CD4-positive, CD25-positive, alpha-beta regulatory T cell (primary cell): ENCODE data around the gene SEMA4D. TPM values are rescaled to one million over a fixed set of nuclear protein-coding genes. Genes with fewer than 3 reads are reported as not detected.
"Not testable (repeated sequence)": the region's sequence is repeated elsewhere in the genome, so short reads cannot be mapped to it uniquely, and the experiment has no call there.

Experiments
- ATAC-seq, 2 donors: fragments of 150-1000 bp; cut with Tn5 transposase; one replicate each; pipeline ENCODE4 v1.10.0; 2021; ENCODE audit warnings: low read depth in 2 of 2, moderate number of reproducible peaks in 2 of 2, moderate library complexity in 1 of 2
- DNase-seq, 3 donors: peaks; one replicate each; pipeline versions ENCODE4 v3.0.0 to v3.0.0-alpha.2; 2012 to 2022; ENCODE audit warnings: mixed read lengths in 1 of 3
- H3K27ac ChIP-seq: one replicate; pipeline ENCODE4 v1.7.0; 2013; ENCODE audit warnings: mild to moderate bottlenecking, low read length; ENCODE audit not compliant: insufficient read depth, poor library complexity, severe bottlenecking
- H3K27me3 ChIP-seq: one replicate; pipeline ENCODE4 v1.7.0; 2013; ENCODE audit warnings: low read length; ENCODE audit not compliant: control insufficient read depth, insufficient read depth
- H3K36me3 ChIP-seq: one replicate; pipeline ENCODE4 v1.7.0; 2013; ENCODE audit warnings: mild to moderate bottlenecking, low read length, moderate library complexity; ENCODE audit not compliant: control insufficient read depth, insufficient read depth
- H3K4me1 ChIP-seq: 2 replicates; pipeline ENCODE4 v1.7.0; 2013; ENCODE audit warnings: mild to moderate bottlenecking, low read length; ENCODE audit not compliant: insufficient read depth, control insufficient read depth, poor library complexity, severe bottlenecking
- H3K4me3 ChIP-seq: one replicate; pipeline ENCODE4 v1.7.0; 2013; ENCODE audit warnings: low read depth, mild to moderate bottlenecking, low read length, moderate library complexity
- H3K9me3 ChIP-seq, 2 experiments: 1 replicate in 1 of 2; 2 replicates in 1 of 2; pipeline ENCODE4 v1.7.0; 2013; ENCODE audit warnings: low read length in 2 of 2, mild to moderate bottlenecking in 1 of 2, moderate library complexity in 1 of 2; ENCODE audit not compliant: control insufficient read depth in 2 of 2
- H3K27ac Mint-ChIP-seq, 3 donors: one replicate each; pipeline ENCODE4 v1.8.0; 2020 to 2022; ENCODE audit warnings: mild to moderate bottlenecking in 3 of 3, mixed read lengths in 3 of 3, moderate library complexity in 2 of 3
- H3K27me3 Mint-ChIP-seq: one replicate; pipeline ENCODE4 v1.8.0; 2022; ENCODE audit warnings: mild to moderate bottlenecking, mixed read lengths
- H3K36me3 Mint-ChIP-seq: one replicate; pipeline ENCODE4 v1.8.0; 2020; ENCODE audit warnings: mixed read lengths
- H3K4me1 Mint-ChIP-seq, 4 donors: one replicate each; pipeline ENCODE4 v1.8.0; 2020 to 2022; ENCODE audit warnings: mixed read lengths in 4 of 4, mild to moderate bottlenecking in 1 of 4
- H3K4me3 Mint-ChIP-seq, 4 donors: one replicate each; pipeline ENCODE4 v1.8.0; 2020 to 2022; ENCODE audit warnings: mild to moderate bottlenecking in 4 of 4, mixed read lengths in 4 of 4, moderate library complexity in 3 of 4
- H3K9me3 Mint-ChIP-seq, 7 donors: one replicate each; pipeline ENCODE4 v1.8.0; 2020 to 2022; ENCODE audit warnings: mixed read lengths in 7 of 7, mild to moderate bottlenecking in 3 of 7, moderate library complexity in 2 of 7
- polyA plus RNA-seq, 4 donors: library from polyadenylated mRNA; unstranded; fragments of 300-500 nt; fragmentation: Illumina TruSeq; gene quantifications; one replicate each; pipeline ENCODE4 v1.2.3, GENCODE V29; 2021
- total RNA-seq: library from RNA; stranded (reverse); gene quantifications from one replicate; pipeline ENCODE4 v1.2.3, GENCODE V29; 2022

The SEMA4D gene
- total and polyA plus RNA-seq, 5 donors from 2014 or later, result 67.5 to 480 (median 90.5) TPM

GRCh38 chr9:89475891-89476440 is 21.9 kb downstream of the SEMA4D start:
- Mint-ChIP-seq H3K36me3 (peaks cover 65% of the 10 kb centered on the region), H3K4me1 (peaks cover 29 to 91% (median 68%) of the 10 kb centered on the region in 4 donors), H3K27me3 (no peaks in the 10 kb centered on the region), H3K27ac (peak overlapping the region; percentile 92 to 96 (median 94)), H3K4me3 (peak overlapping the region; percentile 66 to 83 (median 80)), H3K9me3 (peaks cover 0 to 4% (median 0%) of the 10 kb centered on the region in 7 donors)
- no peaks in the 10 kb centered on the region for H3K27me3 ChIP-seq
- H3K36me3 ChIP-seq, result peaks cover 47% of the 10 kb centered on the region
- H3K9me3 ChIP-seq, result no peaks in the 10 kb centered on the region
- H3K27ac ChIP-seq, result peak overlapping the region; percentile 79
- ATAC-seq (no peak), DNase-seq (no peak)
- H3K4me3 ChIP-seq, result peak overlapping the region; percentile 71
- H3K4me1 ChIP-seq, result peaks cover 83% of the 10 kb centered on the region

- H3K27me3 Mint-ChIP-seq, result no peaks in the 10 kb centered on the region
- no peak for ATAC-seq
- peak overlapping the region; percentile 80 to 97 (median 96) for H3K27ac Mint-ChIP-seq
- DNase-seq, result no peak
- H3K27me3 ChIP-seq, result no peaks in the 10 kb centered on the region
- H3K27ac ChIP-seq, result peak overlapping the region; percentile 79
- peaks cover 39 to 96% (median 76%) of the 10 kb centered on the region in 4 donors for H3K4me1 Mint-ChIP-seq
- peaks cover 87% of the 10 kb centered on the region for H3K4me1 ChIP-seq
- H3K36me3 Mint-ChIP-seq, result peaks cover 71% of the 10 kb centered on the region
- no peak overlapping the region for H3K4me3 ChIP-seq
- H3K9me3 Mint-ChIP-seq, result peaks cover 0 to 4% (median 0%) of the 10 kb centered on the region in 7 donors
- peak overlapping the region in 1 of 4 donors; percentile 48 for H3K4me3 Mint-ChIP-seq
- H3K9me3 ChIP-seq, result no peaks in the 10 kb centered on the region
- H3K36me3 ChIP-seq, result peaks cover 47% of the 10 kb centered on the region
Measured at GRCh38 chr9:89474939-89475338, 23.0 kb downstream of the SEMA4D start.

GRCh38 chr9:89473762-89474469 is 24.0 kb downstream of the SEMA4D start:
- H3K9me3 ChIP-seq, result no peaks in the 10 kb centered on the region
- Mint-ChIP-seq H3K27me3 (no peaks in the 10 kb centered on the region), H3K4me1 (peaks cover 48 to 96% (median 78%) of the 10 kb centered on the region in 4 donors), H3K36me3 (peaks cover 68% of the 10 kb centered on the region), H3K4me3 (peak overlapping the region; percentile 17 to 53 (median 39)), H3K9me3 (no peaks in the 10 kb centered on the region), H3K27ac (peak overlapping the region; percentile 80 to 97 (median 96))
- H3K27me3 ChIP-seq, result no peaks in the 10 kb centered on the region
- peaks cover 92% of the 10 kb centered on the region for H3K4me1 ChIP-seq
- H3K27ac ChIP-seq, result peak overlapping the region; percentile 37
- no peak overlapping the region for H3K4me3 ChIP-seq
- no peak for DNase-seq
- peaks cover 42% of the 10 kb centered on the region for H3K36me3 ChIP-seq
- ATAC-seq, result no peak

- ATAC-seq, H3K9me3 Mint-ChIP-seq, H3K9me3 ChIP-seq, H3K27me3 Mint-ChIP-seq, H3K27me3 ChIP-seq, DNase-seq: not testable (repeated sequence)
- Mint-ChIP-seq H3K4me3 (peak overlapping the region in 3 of 4 donors; percentile 34 to 90 (median 75)), H3K27ac (peak overlapping the region; percentile 80 to 96 (median 95)), H3K36me3 (peaks cover 55% of the 10 kb centered on the region), H3K4me1 (peaks cover 50 to 96% (median 79%) of the 10 kb centered on the region in 4 donors)
- Histone ChIP-seq H3K27ac (peak overlapping the region; percentile 58), H3K4me1 (peaks cover 92% of the 10 kb centered on the region), H3K4me3 (peak overlapping the region; percentile 39), H3K36me3 (peaks cover 32% of the 10 kb centered on the region)
Measured at GRCh38 chr9:89471796-89472320, 26.1 kb downstream of the SEMA4D start.

- DNase-seq (no peak), ATAC-seq (peak in 1 of 2 donors; percentile 21)
- Histone ChIP-seq H3K36me3 (peaks cover 30% of the 10 kb centered on the region), H3K27ac (peak overlapping the region; percentile 87), H3K9me3 (no peaks in the 10 kb centered on the region), H3K4me3 (peak overlapping the region; percentile 79), H3K4me1 (peaks cover 92% of the 10 kb centered on the region), H3K27me3 (no peaks in the 10 kb centered on the region)
- Mint-ChIP-seq H3K4me3 (peak overlapping the region; percentile 71 to 93 (median 86)), H3K27me3 (no peaks in the 10 kb centered on the region), H3K9me3 (peaks cover 0 to 1% (median 0%) of the 10 kb centered on the region in 7 donors), H3K36me3 (peaks cover 56% of the 10 kb centered on the region), H3K27ac (peak overlapping the region; percentile 86 to 96 (median 92)), H3K4me1 (peaks cover 50 to 96% (median 81%) of the 10 kb centered on the region in 4 donors)
Measured at GRCh38 chr9:89471390-89471789, 26.5 kb downstream of the SEMA4D start.

- peak; percentile 43 to 52 for ATAC-seq
- Histone ChIP-seq H3K27me3 (no peaks in the 10 kb centered on the region), H3K4me1 (peaks cover 92% of the 10 kb centered on the region), H3K9me3 (no peaks in the 10 kb centered on the region), H3K4me3 (peak overlapping the region; percentile 79), H3K27ac (peak overlapping the region; percentile 87), H3K36me3 (peaks cover 24% of the 10 kb centered on the region)
- Mint-ChIP-seq H3K27me3 (no peaks in the 10 kb centered on the region), H3K27ac (peak overlapping the region; percentile 85 to 99 (median 96)), H3K4me1 (peaks cover 54 to 96% (median 79%) of the 10 kb centered on the region in 4 donors), H3K9me3 (peaks cover 0 to 1% (median 0%) of the 10 kb centered on the region in 7 donors), H3K36me3 (peaks cover 49% of the 10 kb centered on the region), H3K4me3 (peak overlapping the region; percentile 83 to 93 (median 90))
- peak in 1 of 3 donors; percentile 55 for DNase-seq
Measured at GRCh38 chr9:89470224-89470839, 27.6 kb downstream of the SEMA4D start.

GRCh38 chr9:89469003-89469402 is 28.9 kb downstream of the SEMA4D start:
- Histone ChIP-seq H3K4me1 (peaks cover 92% of the 10 kb centered on the region), H3K36me3 (peaks cover 13% of the 10 kb centered on the region), H3K4me3 (peak overlapping the region; percentile 79), H3K9me3 (no peaks in the 10 kb centered on the region), H3K27ac (peak overlapping the region; percentile 87), H3K27me3 (no peaks in the 10 kb centered on the region)
- Mint-ChIP-seq H3K27me3 (no peaks in the 10 kb centered on the region), H3K4me1 (peaks cover 51 to 99% (median 84%) of the 10 kb centered on the region in 4 donors), H3K4me3 (peak overlapping the region; percentile 83 to 93 (median 90)), H3K36me3 (peaks cover 53% of the 10 kb centered on the region), H3K27ac (peak overlapping the region; percentile 85 to 99 (median 96)), H3K9me3 (peaks cover 0 to 1% (median 0%) of the 10 kb centered on the region in 7 donors)
- ATAC-seq, result peak in 1 of 2 donors; percentile 22
- peak in 2 of 3 donors; percentile 33 to 47 for DNase-seq
